A673 (cell line): ENCODE data around the gene MAPK8. TPM values are rescaled to one million over a fixed set of nuclear protein-coding genes. Genes with fewer than 3 reads are reported as not detected.

Source experiments
- BruUV-seq: library from RNA; stranded (reverse); fragments of 400-500 nt; replicated peaks from 2 replicates; lab custom pipeline; 2021; lab: Mats Ljungman, UMichigan
- CTCF ChIA-PET: fragments of 300-600 bp; sonication (Branson Sonifier 250); formaldehyde crosslinking; loops from one replicate; lab custom pipeline; 2022; ENCODE audit warnings: antibody characterized with exemption; lab: Charles Lee
- POLR2A ChIA-PET: fragments of 300-600 bp; sonication (Branson Sonifier 250); formaldehyde crosslinking; loops from one replicate; lab custom pipeline; 2022; ENCODE audit warnings: antibody characterized with exemption; ENCODE audit not compliant: low non-redundant PET; lab: Charles Lee
- DNase-seq: peaks from one replicate; pipeline ENCODE4 v3.0.0-alpha.2; 2015; ENCODE audit warnings: low spot score
- H3K27ac ChIP-seq: fragments of 200-600 bp; sonication (generic); 2 replicates; pipeline ENCODE4 v1.5.1; 2016; ENCODE audit warnings: mixed run types, low read depth, mild to moderate bottlenecking, mixed read lengths, antibody characterized with exemption, low read length; ENCODE audit not compliant: poor library complexity, severe bottlenecking
- H3K27me3 ChIP-seq: fragments of 200-600 bp; sonication (generic); replicated peaks from 2 replicates; pipeline ENCODE4 v1.6.1; 2017; ENCODE audit warnings: mixed run types, low read depth, mild to moderate bottlenecking, mixed read lengths, antibody characterized with exemption, low read length; ENCODE audit not compliant: insufficient read depth, poor library complexity
- H3K36me3 ChIP-seq: fragments of 200-600 bp; sonication (generic); 2 replicates; pipeline ENCODE4 v1.6.1; 2016; ENCODE audit warnings: mixed run types, mild to moderate bottlenecking, mixed read lengths, antibody characterized with exemption, low read length; ENCODE audit not compliant: insufficient read depth, poor library complexity, severe bottlenecking
- H3K4me1 ChIP-seq: fragments of 200-600 bp; sonication (generic); 2 replicates; pipeline ENCODE4 v1.6.1; 2017; ENCODE audit warnings: mixed run types, mild to moderate bottlenecking, mixed read lengths, antibody characterized with exemption, low read length; ENCODE audit not compliant: insufficient read depth, poor library complexity, severe bottlenecking
- H3K4me3 ChIP-seq: fragments of 200-600 bp; sonication (generic); 2 replicates; pipeline ENCODE4 v1.5.1; 2016; ENCODE audit warnings: low read depth, mixed run types, mild to moderate bottlenecking, mixed read lengths, low read length; ENCODE audit not compliant: poor library complexity, severe bottlenecking
- H3K9me3 ChIP-seq: fragments of 200-600 bp; sonication (generic); 2 replicates; pipeline ENCODE4 v1.6.1; 2016; ENCODE audit warnings: mixed run types, low read depth, mild to moderate bottlenecking, mixed read lengths, antibody characterized with exemption, low read length; ENCODE audit not compliant: poor library complexity, severe bottlenecking
- EZH2 ChIP-seq: fragments of 200-600 bp; sonication (generic); IDR thresholded peaks from 2 replicates; pipeline ENCODE4 v1.6.1; 2017; ENCODE audit warnings: borderline replicate concordance, low read depth, mild to moderate bottlenecking, mixed read lengths, antibody characterized with exemption, low read length; ENCODE audit not compliant: poor library complexity, severe bottlenecking
- intact Hi-C: fragments of 100-400 bp; cut with micrococcal nuclease; formaldehyde crosslinking; loops from one replicate; pipeline ENCODE4 v1.10.0; 2022; ENCODE audit not compliant: unreplicated experiment
- total RNA-seq: library from RNA; stranded (reverse); gene quantifications from 2 replicates; pipeline ENCODE4 v1.2.3, GENCODE V29; 2021
- TF ChIP-seq, protein P1 (sequence below): fragments of 300-800, 200-600 bp; sonication (generic); conservative IDR thresholded peaks from 2 replicates; pipeline ENCODE4 v1.5.1; 2017; ENCODE audit warnings: low read depth, mild to moderate bottlenecking, antibody characterized with exemption, low read length, moderate library complexity, mixed read lengths

Gene MAPK8
- total RNA-seq, 1 experiment from 2014 or later: 52.0 TPM

DNA sequence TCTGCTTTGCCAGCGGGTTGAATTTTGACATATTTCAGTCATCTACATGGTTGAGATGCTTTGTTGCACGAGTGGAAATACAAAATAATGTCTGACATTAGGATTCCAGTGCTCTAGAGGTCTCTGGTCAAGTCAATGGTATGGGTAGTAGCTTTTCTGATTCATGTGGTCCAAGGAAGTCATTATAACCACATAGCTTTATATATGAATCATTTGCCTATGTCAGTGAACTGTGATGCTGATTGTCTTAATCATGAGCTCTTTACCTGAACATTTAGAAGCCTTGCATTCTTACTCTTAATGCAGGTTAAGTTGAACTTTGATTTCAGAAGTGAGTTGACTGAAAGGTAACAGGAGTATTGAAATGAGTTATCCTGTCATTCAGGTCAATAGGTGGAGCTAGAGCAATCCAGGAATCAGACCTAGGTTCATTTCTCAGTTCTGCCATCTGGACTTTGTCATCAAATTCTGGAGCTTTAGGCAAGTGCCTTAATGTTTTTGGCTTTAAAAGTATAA is 3.3 kb downstream of the MAPK8 start:
- no peak overlapping the region for H3K4me3 ChIP-seq
- ChIA-PET POLR2A (no interaction called here), CTCF (no interaction called here)
- intact Hi-C loops: loop anchor here (10.0 kb wide), 1 partner anchor 75 kb away; no protein-coding TSS in a partner anchor
- TF ChIP-seq, protein P1, sequence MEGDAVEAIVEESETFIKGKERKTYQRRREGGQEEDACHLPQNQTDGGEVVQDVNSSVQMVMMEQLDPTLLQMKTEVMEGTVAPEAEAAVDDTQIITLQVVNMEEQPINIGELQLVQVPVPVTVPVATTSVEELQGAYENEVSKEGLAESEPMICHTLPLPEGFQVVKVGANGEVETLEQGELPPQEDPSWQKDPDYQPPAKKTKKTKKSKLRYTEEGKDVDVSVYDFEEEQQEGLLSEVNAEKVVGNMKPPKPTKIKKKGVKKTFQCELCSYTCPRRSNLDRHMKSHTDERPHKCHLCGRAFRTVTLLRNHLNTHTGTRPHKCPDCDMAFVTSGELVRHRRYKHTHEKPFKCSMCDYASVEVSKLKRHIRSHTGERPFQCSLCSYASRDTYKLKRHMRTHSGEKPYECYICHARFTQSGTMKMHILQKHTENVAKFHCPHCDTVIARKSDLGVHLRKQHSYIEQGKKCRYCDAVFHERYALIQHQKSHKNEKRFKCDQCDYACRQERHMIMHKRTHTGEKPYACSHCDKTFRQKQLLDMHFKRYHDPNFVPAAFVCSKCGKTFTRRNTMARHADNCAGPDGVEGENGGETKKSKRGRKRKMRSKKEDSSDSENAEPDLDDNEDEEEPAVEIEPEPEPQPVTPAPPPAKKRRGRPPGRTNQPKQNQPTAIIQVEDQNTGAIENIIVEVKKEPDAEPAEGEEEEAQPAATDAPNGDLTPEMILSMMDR: peak; percentile 48
- no peak for TF ChIP-seq EZH2
- no peaks in the 10 kb centered on the region for H3K9me3 ChIP-seq
- DNase-seq: no peak
- H3K36me3 ChIP-seq: no peaks in the 10 kb centered on the region
- H3K4me1 ChIP-seq: peaks cover 13% of the 10 kb centered on the region
- no peaks in the 10 kb centered on the region for H3K27me3 ChIP-seq
- BruUV-seq: no TSS peak
- no peak overlapping the region for H3K27ac ChIP-seq

DNA sequence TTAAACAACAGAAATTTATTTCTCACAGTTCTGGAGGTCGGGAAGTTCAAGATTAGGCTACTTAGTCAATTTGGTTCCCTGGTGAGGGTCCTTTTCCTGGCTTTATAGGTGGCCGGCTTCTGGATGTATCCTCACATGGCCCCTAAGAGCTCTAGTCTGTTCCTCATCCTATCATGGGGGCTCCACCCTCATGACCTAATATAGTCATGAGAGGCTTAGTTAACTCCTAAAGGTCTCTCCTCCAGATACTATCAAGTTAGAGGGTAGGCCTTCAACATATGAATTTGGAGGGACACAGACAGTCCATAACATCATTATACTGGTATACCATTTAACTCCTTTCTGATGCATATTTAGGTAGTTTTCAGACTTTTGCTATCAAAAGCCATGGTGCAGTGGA is 7.6 kb downstream of the MAPK8 start:
- ChIA-PET CTCF (no interaction called here), POLR2A (no interaction called here)
- TF ChIP-seq EZH2: no peak
- TF ChIP-seq, protein P1: no peak

DNA sequence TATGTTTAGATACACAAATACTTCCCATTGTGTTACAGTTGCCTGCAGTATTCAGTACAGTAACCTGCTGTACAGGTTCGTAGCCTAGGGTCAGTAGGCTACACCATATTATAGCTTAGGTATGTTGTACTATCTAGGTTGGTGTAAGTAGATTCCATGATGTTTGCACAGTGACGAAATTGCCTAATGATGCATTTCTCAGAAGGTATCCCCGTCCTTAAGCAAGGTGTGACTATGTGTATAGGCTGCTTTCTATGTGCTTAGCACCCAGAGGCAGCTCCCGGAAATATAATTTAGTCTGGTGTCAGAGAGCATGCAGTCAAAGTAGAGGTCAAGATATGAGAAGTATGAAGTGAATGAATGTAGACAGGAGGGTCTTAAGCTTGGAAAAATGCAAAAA is 9.8 kb downstream of the MAPK8 start:
- TF ChIP-seq, protein P1: no peak
- no peak for TF ChIP-seq EZH2
- POLR2A ChIA-PET: no interaction called here
- no peak for DNase-seq
- intact Hi-C loops: no loop called here
- Histone ChIP-seq H3K27me3 (no peaks in the 10 kb centered on the region), H3K36me3 (no peaks in the 10 kb centered on the region), H3K4me1 (no peaks in the 10 kb centered on the region), H3K27ac (no peak overlapping the region), H3K4me3 (no peak overlapping the region), H3K9me3 (no peaks in the 10 kb centered on the region)
- CTCF ChIA-PET: no interaction called here
- no TSS peak for BruUV-seq

More for the DNA sequence above, 7.6 kb downstream of the MAPK8 start:
- Histone ChIP-seq H3K9me3 (no peaks in the 10 kb centered on the region), H3K4me1 (no peaks in the 10 kb centered on the region), H3K4me3 (no peak overlapping the region), H3K27me3 (no peaks in the 10 kb centered on the region), H3K36me3 (no peaks in the 10 kb centered on the region), H3K27ac (no peak overlapping the region)
- no peak for DNase-seq
- intact Hi-C loops: no loop called here
- BruUV-seq: no TSS peak
